Lower leg skin (tissue), 3 donors: Measurements from ENCODE around the gene FGGY.

Source experiments
- CTCF ChIP-seq, 3 donors: fragments of 450-650 bp; IDR thresholded peaks; one replicate each; pipeline ENCODE4 v1.5.1; 2016; ENCODE audit warnings: antibody characterized with exemption in 3 of 3, mild to moderate bottlenecking in 3 of 3, moderate library complexity in 2 of 3
- POLR2A ChIP-seq, 2 donors: fragments of 450-650 bp; IDR thresholded peaks; one replicate each; pipeline ENCODE4 v1.6.1; 2016 to 2017; ENCODE audit warnings: antibody characterized with exemption in 2 of 2, mild to moderate bottlenecking in 1 of 2, moderate library complexity in 1 of 2

GRCh38 chr1:59317343-59317742 is 20.4 kb downstream of the FGGY start:
- TF ChIP-seq POLR2A (IDR thresholded peaks at IDR 0.05) (no peak), CTCF (IDR thresholded peaks at IDR 0.05) (no peak)
